ENCODE data around the gene OR2F2.

GRCh38 chr7:143934526-143935325 lies at the start of gene OR2F2:
- TF ChIP-seq CTCF (IDR thresholded peaks at IDR 0.05) (no peak), POLR2AphosphoS5 (IDR thresholded peaks at IDR 0.05) (no peak), POLR2A (IDR thresholded peaks at IDR 0.05; ENCODE audit: low read depth) (no peak), EP300 (IDR thresholded peaks at IDR 0.05) (no peak)

All from esophagus muscularis mucosa (tissue), 4 donors.